ENCODE measurements around the gene DENND2A. TPM values are rescaled to one million over a fixed set of nuclear protein-coding genes. Genes with fewer than 3 reads are reported as not detected.

Gene DENND2A
- total RNA-seq, 1 experiment from 2014 or later = 10.0 TPM

- no peak overlapping the region for H3K4me3 Mint-ChIP-seq
- H3K27ac Mint-ChIP-seq = no peak overlapping the region
- H3K27me3 Mint-ChIP-seq (ENCODE audit: low read depth) = no peaks in the 10 kb centered on the region
- ATAC-seq (no peak), DNase-seq (ENCODE audit: low spot score) (no peak)
- ChIA-PET POLR2A (no interaction called here), CTCF (no interaction called here)
- H3K4me1 Mint-ChIP-seq = peaks cover 15% of the 10 kb centered on the region
- TF ChIP-seq ZNF671 (CRISPR knock-in tag; IDR thresholded peaks at IDR 0.05) = no peak
- no peak for TF ChIP-seq MXD4 (CRISPR knock-in tag; IDR thresholded peaks at IDR 0.05; ENCODE audit: borderline replicate concordance)
- TF ChIP-seq TP53 (CRISPR knock-in tag; IDR thresholded peaks at IDR 0.05) = no peak
- TF ChIP-seq CREM (CRISPR knock-in tag; IDR thresholded peaks at IDR 0.05) = no peak
- no peak for TF ChIP-seq PRRX2 (CRISPR knock-in tag; IDR thresholded peaks at IDR 0.05)
- no peak for TF ChIP-seq NR2C2 (CRISPR knock-in tag; IDR thresholded peaks at IDR 0.05)
- no peak for TF ChIP-seq IRF1 (CRISPR knock-in tag; IDR thresholded peaks at IDR 0.05)
- TF ChIP-seq FOXP1 (CRISPR knock-in tag; IDR thresholded peaks at IDR 0.05; ENCODE audit: borderline replicate concordance) = no peak
- TF ChIP-seq ZNF263 (CRISPR knock-in tag; IDR thresholded peaks at IDR 0.05; ENCODE audit: low read depth) = no peak
- TF ChIP-seq ZNF121 (CRISPR knock-in tag; IDR thresholded peaks at IDR 0.05) = no peak
- TF ChIP-seq KAT7 (CRISPR knock-in tag; IDR thresholded peaks at IDR 0.05; ENCODE audit: borderline replicate concordance) = no peak
- TF ChIP-seq PREB (CRISPR knock-in tag; IDR thresholded peaks at IDR 0.05; ENCODE audit: borderline replicate concordance) = no peak
- no peak for TF ChIP-seq PRDM15 (CRISPR knock-in tag; IDR thresholded peaks at IDR 0.05)
- no peak for TF ChIP-seq ESRRA (CRISPR knock-in tag; IDR thresholded peaks at IDR 0.05; ENCODE audit: borderline replicate concordance)
- no peak for TF ChIP-seq ZNF425 (CRISPR knock-in tag; conservative IDR thresholded peaks at IDR 0.05)
- TF ChIP-seq ZNF416 (CRISPR knock-in tag; IDR thresholded peaks at IDR 0.05) = no peak
- no peak for TF ChIP-seq ATF6 (CRISPR knock-in tag; IDR thresholded peaks at IDR 0.05)
- no peak for TF ChIP-seq ATF1 (CRISPR knock-in tag; IDR thresholded peaks at IDR 0.05)
- TF ChIP-seq HMGXB4 (CRISPR knock-in tag; IDR thresholded peaks at IDR 0.05) = no peak
- H3K36me3 Mint-ChIP-seq = no peaks in the 10 kb centered on the region
- H3K9me3 Mint-ChIP-seq = peaks cover 3% of the 10 kb centered on the region; the same call in 1 of the 2 replicates
These were observed 14.0 kb upstream of the DENND2A start for GRCh38 chr7:140654661-140655060.
